Measurements from ENCODE around the gene PLA2G3.

The PLA2G3 gene

DNA sequence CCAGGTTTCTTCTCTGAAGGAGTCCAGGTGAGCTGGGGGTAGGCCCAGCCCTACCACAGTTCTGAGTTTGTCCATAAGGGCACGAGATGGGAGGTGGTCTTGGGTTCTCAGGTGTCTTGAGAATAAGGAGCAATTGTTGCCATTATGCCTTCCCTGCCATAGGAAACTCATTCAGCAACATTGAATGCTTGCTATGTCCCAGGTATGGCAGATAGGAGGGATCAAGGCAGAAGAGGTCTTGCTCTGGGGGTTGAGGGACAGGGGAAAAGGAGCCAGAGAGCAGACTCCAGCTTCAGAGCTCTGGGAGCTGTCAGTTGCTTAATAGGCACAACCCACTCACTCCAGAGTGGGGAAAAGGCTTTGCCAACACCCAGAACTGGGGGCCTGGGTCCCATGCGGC lies 37.2 kb downstream of the PLA2G3 start:
- Histone ChIP-seq H3K9ac (ENCODE audit: low read depth, low read length) (no peak overlapping the region), H3K4me1 (ENCODE audit: insufficient read depth, low read length) (peaks cover 12% of the 10 kb centered on the region), H4K20me1 (ENCODE audit: insufficient read depth, low read length) (no peaks in the 10 kb centered on the region; the same call in 1 of the 2 replicates), H3K36me3 (ENCODE audit: insufficient read depth, low read length) (peaks cover 16% of the 10 kb centered on the region), H3K4me3 (ENCODE audit: low read depth in 1 of 2, low read length in 2 of 2) (no peak overlapping the region), H3K9me3 (ENCODE audit: insufficient read depth, low read length, severe bottlenecking) (no peaks in the 10 kb centered on the region), H3K79me2 (ENCODE audit: insufficient read depth, low read length) (no peaks in the 10 kb centered on the region), H3K27me3 (ENCODE audit: insufficient read depth, low read length, poor library complexity) (no peaks in the 10 kb centered on the region), H3K4me2 (ENCODE audit: insufficient read depth, low read length) (no peak overlapping the region), H3K27ac (ENCODE audit: low read length) (no peak overlapping the region), H2AFZ (ENCODE audit: low read depth, low read length) (no peak overlapping the region)
- no peak for TF ChIP-seq EZH2 (IDR thresholded peaks at IDR 0.05; ENCODE audit: borderline replicate concordance, low read depth, low read length, severe bottlenecking)
- TF ChIP-seq, protein P1, sequence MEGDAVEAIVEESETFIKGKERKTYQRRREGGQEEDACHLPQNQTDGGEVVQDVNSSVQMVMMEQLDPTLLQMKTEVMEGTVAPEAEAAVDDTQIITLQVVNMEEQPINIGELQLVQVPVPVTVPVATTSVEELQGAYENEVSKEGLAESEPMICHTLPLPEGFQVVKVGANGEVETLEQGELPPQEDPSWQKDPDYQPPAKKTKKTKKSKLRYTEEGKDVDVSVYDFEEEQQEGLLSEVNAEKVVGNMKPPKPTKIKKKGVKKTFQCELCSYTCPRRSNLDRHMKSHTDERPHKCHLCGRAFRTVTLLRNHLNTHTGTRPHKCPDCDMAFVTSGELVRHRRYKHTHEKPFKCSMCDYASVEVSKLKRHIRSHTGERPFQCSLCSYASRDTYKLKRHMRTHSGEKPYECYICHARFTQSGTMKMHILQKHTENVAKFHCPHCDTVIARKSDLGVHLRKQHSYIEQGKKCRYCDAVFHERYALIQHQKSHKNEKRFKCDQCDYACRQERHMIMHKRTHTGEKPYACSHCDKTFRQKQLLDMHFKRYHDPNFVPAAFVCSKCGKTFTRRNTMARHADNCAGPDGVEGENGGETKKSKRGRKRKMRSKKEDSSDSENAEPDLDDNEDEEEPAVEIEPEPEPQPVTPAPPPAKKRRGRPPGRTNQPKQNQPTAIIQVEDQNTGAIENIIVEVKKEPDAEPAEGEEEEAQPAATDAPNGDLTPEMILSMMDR (IDR thresholded peaks at IDR 0.05; ENCODE audit: borderline replicate concordance, extremely low read depth, low read length, poor library complexity, severe bottlenecking), result no peak
- no peak for ATAC-seq (ENCODE audit: insufficient read depth, low read depth)
- DNase-seq, result no peak

DNA sequence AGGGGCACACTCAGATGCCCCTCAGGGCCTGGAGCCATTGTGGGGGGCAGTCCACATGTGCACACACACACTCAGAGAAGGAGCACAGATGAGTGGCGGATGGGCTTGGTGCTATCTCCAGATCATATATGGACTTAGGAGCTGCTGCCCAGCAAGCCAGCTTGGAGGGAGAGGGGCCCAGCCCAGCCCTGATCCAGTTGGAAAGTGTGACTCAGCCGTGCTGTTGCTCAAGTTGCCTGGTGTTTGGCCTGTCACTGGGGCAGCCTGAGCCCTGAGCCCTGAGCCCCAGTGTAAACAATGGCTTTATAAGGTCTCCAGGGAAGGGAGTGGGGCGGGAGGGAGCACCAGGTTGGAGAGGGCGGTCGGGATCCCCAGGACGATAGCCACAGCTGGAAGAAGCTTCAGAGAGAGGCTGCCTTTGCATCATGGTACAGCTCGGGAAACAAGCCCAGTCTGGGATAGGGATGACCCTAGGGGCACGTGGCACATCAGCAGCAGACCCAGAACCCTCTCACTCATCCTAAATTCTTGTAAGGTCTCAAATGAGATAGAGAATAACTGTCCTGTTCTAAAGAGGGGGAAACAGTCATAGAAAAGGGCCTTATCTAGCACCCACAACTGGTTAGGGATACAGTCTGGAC lies 37.7 kb downstream of the PLA2G3 start:
- DNase-seq, result no peak
- Histone ChIP-seq H3K36me3 (ENCODE audit: insufficient read depth, low read length) (peaks cover 21% of the 10 kb centered on the region), H3K27me3 (ENCODE audit: insufficient read depth, low read length, poor library complexity) (no peaks in the 10 kb centered on the region), H3K9ac (ENCODE audit: low read depth, low read length) (no peak overlapping the region), H3K4me3 (ENCODE audit: low read depth in 1 of 2, low read length in 2 of 2) (no peak overlapping the region), H3K4me1 (ENCODE audit: insufficient read depth, low read length) (peaks cover 7% of the 10 kb centered on the region), H3K9me3 (ENCODE audit: insufficient read depth, low read length, severe bottlenecking) (no peaks in the 10 kb centered on the region), H2AFZ (ENCODE audit: low read depth, low read length) (no peak overlapping the region), H4K20me1 (ENCODE audit: insufficient read depth, low read length) (no peaks in the 10 kb centered on the region; the same call in 1 of the 2 replicates), H3K27ac (ENCODE audit: low read length) (no peak overlapping the region), H3K79me2 (ENCODE audit: insufficient read depth, low read length) (no peaks in the 10 kb centered on the region), H3K4me2 (ENCODE audit: insufficient read depth, low read length) (no peak overlapping the region)
- TF ChIP-seq EZH2 (IDR thresholded peaks at IDR 0.05; ENCODE audit: borderline replicate concordance, low read depth, low read length, severe bottlenecking), result no peak
- TF ChIP-seq, protein P1 (IDR thresholded peaks at IDR 0.05; ENCODE audit: borderline replicate concordance, extremely low read depth, low read length, poor library complexity, severe bottlenecking), result no peak
- no peak for ATAC-seq (ENCODE audit: insufficient read depth, low read depth)

DNA sequence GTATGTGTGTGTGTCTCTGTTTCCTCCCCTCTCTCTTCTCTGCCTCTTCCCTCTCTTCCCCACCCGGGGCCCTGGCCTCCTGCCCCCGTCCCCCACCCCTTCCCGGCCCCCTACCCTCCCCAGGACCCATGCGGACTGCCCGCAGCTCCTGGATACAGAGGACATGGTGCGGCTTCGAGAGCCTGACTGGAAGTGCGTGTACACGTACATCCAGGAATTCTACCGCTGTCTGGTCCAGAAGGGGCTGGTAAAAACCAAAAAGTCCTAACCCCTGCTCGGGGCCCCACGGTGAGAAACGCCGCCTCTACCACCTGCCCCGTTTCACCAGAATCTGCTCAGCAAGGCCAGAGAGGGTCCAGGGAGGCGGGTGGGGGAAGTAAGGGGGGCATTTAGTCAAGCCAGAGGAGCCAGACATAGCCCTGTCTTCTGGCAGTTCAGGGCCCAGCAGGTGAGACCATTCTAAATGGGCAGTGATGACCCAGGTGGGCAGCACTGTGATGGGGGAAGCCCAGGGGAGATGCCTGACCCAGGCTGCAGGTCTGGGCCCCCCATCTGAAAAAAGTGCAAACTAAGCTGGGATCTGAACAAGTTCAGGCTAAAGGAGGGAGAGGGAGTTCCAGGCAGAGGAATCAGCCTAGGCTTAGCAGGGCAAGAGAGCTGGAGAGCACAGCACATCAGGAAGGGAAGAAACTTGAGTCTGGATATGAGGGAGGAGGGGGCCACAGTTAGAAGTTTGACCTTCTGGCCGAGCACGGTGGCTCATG lies 39.4 kb downstream of the PLA2G3 start:
- Histone ChIP-seq H3K4me1 (ENCODE audit: insufficient read depth, low read length) (no peaks in the 10 kb centered on the region), H3K9ac (ENCODE audit: low read depth, low read length) (no peak overlapping the region), H2AFZ (ENCODE audit: low read depth, low read length) (no peak overlapping the region), H3K9me3 (ENCODE audit: insufficient read depth, low read length, severe bottlenecking) (no peaks in the 10 kb centered on the region), H3K36me3 (ENCODE audit: insufficient read depth, low read length) (peaks cover 33% of the 10 kb centered on the region), H3K4me3 (ENCODE audit: low read depth in 1 of 2, low read length in 2 of 2) (no peak overlapping the region), H3K4me2 (ENCODE audit: insufficient read depth, low read length) (no peak overlapping the region), H3K27ac (ENCODE audit: low read length) (no peak overlapping the region), H4K20me1 (ENCODE audit: insufficient read depth, low read length) (no peaks in the 10 kb centered on the region), H3K27me3 (ENCODE audit: insufficient read depth, low read length, poor library complexity) (no peaks in the 10 kb centered on the region), H3K79me2 (ENCODE audit: insufficient read depth, low read length) (no peaks in the 10 kb centered on the region)
- ATAC-seq (ENCODE audit: insufficient read depth, low read depth), result no peak
- TF ChIP-seq, protein P1 (IDR thresholded peaks at IDR 0.05; ENCODE audit: borderline replicate concordance, extremely low read depth, low read length, poor library complexity, severe bottlenecking), result no peak
- TF ChIP-seq EZH2 (IDR thresholded peaks at IDR 0.05; ENCODE audit: borderline replicate concordance, low read depth, low read length, severe bottlenecking), result no peak
- DNase-seq, result no peak

All from DND-41 (cell line).